Measurements from ENCODE around the gene STARD7. TPM values are rescaled to one million over a fixed set of nuclear protein-coding genes. Genes with fewer than 3 reads are reported as not detected.

The STARD7 gene
- total and polyA plus RNA-seq, 10 of the 15 experiments (the other 5 are each of a cell fraction or from before 2014, with no cell fraction given), result 85.4 to 237 (median 153) TPM

DNA sequence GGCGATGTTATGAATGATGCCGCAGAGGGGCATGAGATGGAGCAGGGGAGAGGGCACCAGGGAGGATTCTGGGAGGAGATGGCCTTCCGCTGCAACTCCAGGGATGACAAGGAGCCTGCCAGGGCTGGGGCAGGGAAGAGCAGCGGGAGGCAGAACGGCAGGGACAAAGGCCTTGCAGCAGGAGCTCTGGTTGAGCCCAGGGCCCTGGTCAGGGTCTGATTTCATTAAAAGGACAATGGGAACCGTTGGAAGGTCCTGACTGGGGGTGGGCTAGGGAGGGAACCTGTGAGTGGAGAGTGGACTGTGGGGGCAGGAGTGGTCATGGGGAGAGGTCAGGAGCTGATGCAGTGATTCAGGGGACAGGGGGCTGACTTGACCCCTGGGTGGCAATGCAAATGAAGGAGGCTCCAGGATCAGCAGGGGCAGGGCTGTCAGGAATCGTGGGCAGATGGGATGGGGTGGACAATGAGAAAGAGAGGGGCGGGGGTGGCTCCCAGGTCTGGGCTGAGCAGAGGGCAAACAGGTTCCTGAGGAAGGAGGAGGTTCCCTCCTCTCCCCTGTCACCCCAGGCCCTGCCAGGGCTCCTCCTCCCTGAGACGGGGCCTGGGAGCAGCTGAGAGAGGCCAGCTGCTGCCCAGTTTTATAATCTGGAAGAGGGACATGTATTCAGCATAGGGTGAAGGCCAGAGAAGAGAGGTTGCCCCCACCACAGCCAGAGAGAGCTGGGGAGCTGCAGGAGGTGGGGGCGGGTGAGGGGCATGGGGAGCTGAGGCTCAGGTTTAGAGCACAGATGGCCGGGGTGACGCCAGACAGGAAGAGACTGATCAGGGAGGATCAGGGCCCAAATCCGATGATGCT, 56.1 kb downstream of the STARD7 start:
- Histone ChIP-seq H3K27ac (ENCODE audit: control insufficient read depth, insufficient read depth) (no peak overlapping the region), H3K27me3 (replicated peaks in 1 of 2; ENCODE audit: control insufficient read depth in 2 of 2, insufficient read depth in 2 of 2, low read length in 1 of 2) (no peaks in the 10 kb centered on the region), H3K4me1 (ENCODE audit: control insufficient read depth, insufficient read depth, low read length) (peaks cover 36% of the 10 kb centered on the region), H3K36me3 (ENCODE audit: control insufficient read depth in 2 of 2, insufficient read depth in 2 of 2, low read length in 1 of 2) (no peaks in the 10 kb centered on the region), H3K4me2 (ENCODE audit: control insufficient read depth, insufficient read depth) (no peak overlapping the region), H3K79me2 (ENCODE audit: control insufficient read depth, insufficient read depth, low read length) (no peaks in the 10 kb centered on the region), H3K9me3 (replicated peaks; ENCODE audit: control insufficient read depth, insufficient read depth, low read length) (no peaks in the 10 kb centered on the region), H3K4me3 (no peak overlapping the region), H2AFZ (ENCODE audit: control insufficient read depth, low read depth, low read length) (no peak overlapping the region), H3K9ac (ENCODE audit: control insufficient read depth, insufficient read depth, low read length) (no peak overlapping the region), H4K20me1 (ENCODE audit: control insufficient read depth, insufficient read depth) (no peaks in the 10 kb centered on the region)
- BruUV-seq (replicated peaks), result no TSS peak
- DNase-seq (ENCODE audit: low read depth, low spot score) (no peak), ATAC-seq (no peak), FAIRE-seq (no peak)
- ChIA-PET POLR2A (interaction anchor here (0.6 to 0.8 kb wide), 2 partner anchors 9 to 56 kb away, joined by 3 read pairs; partner anchors contain the start of gene STARD7), SMC1A (ENCODE audit: uncharacterized antibody, unreplicated experiment) (interaction anchor here (1.1 to 1.3 kb wide), 2 partner anchors 9 to 34 kb away, joined by 3 read pairs; no protein-coding TSS in a partner anchor), CTCF (interaction anchor here (0.6 to 2.7 kb wide), 4 partner anchors 10 to 39 kb away, joined by 3 to 13 read pairs (median 3); no protein-coding TSS in a partner anchor), RAD21 (ENCODE audit: unreplicated experiment) (interaction anchor here (0.6 to 2.0 kb wide), 4 partner anchors 11 to 23 kb away, joined by 3 to 6 read pairs (median 3); no protein-coding TSS in a partner anchor)
- in situ Hi-C loops (cut with MboI) (no loop called here), intact Hi-C loops (cut with micrococcal nuclease; ENCODE audit: unreplicated experiment) (no loop called here)
- 73% methylated on average over 9 of the region's 13 CpGs for WGBS (ENCODE audit: insufficient coverage, insufficient replicate concordance, low lambda C conversion rate, missing lambda C conversion rate)
- no peak for TF ChIP-seq BHLHE40 (IDR thresholded peaks at IDR 0.05; ENCODE audit: borderline replicate concordance in 1 of 2, low read depth in 2 of 2, low read length in 1 of 2)
- no peak for TF ChIP-seq HCFC1 (IDR thresholded peaks at IDR 0.05; ENCODE audit: low read length)
- no peak for TF ChIP-seq KDM1A (IDR thresholded peaks at IDR 0.05; ENCODE audit: borderline replicate concordance)
- TF ChIP-seq KLF5 (IDR thresholded peaks at IDR 0.05; ENCODE audit: partially characterized antibody), result no peak
- no peak for TF ChIP-seq SP1 (IDR thresholded peaks at IDR 0.05; ENCODE audit: low read depth, low read length)
- no peak for TF ChIP-seq EGR1 (IDR thresholded peaks at IDR 0.05; ENCODE audit: borderline replicate concordance in 1 of 2, low read depth in 2 of 2, low read length in 2 of 2)
- no peak for TF ChIP-seq CHD4 (IDR thresholded peaks at IDR 0.05)
- no peak for TF ChIP-seq ATF7 (IDR thresholded peaks at IDR 0.05; ENCODE audit: low read depth)
- TF ChIP-seq SUPT20H (IDR thresholded peaks at IDR 0.05; ENCODE audit: borderline replicate concordance, control insufficient read depth, low read depth, low read length), result no peak
- TF ChIP-seq, protein P1, sequence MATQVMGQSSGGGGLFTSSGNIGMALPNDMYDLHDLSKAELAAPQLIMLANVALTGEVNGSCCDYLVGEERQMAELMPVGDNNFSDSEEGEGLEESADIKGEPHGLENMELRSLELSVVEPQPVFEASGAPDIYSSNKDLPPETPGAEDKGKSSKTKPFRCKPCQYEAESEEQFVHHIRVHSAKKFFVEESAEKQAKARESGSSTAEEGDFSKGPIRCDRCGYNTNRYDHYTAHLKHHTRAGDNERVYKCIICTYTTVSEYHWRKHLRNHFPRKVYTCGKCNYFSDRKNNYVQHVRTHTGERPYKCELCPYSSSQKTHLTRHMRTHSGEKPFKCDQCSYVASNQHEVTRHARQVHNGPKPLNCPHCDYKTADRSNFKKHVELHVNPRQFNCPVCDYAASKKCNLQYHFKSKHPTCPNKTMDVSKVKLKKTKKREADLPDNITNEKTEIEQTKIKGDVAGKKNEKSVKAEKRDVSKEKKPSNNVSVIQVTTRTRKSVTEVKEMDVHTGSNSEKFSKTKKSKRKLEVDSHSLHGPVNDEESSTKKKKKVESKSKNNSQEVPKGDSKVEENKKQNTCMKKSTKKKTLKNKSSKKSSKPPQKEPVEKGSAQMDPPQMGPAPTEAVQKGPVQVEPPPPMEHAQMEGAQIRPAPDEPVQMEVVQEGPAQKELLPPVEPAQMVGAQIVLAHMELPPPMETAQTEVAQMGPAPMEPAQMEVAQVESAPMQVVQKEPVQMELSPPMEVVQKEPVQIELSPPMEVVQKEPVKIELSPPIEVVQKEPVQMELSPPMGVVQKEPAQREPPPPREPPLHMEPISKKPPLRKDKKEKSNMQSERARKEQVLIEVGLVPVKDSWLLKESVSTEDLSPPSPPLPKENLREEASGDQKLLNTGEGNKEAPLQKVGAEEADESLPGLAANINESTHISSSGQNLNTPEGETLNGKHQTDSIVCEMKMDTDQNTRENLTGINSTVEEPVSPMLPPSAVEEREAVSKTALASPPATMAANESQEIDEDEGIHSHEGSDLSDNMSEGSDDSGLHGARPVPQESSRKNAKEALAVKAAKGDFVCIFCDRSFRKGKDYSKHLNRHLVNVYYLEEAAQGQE (IDR thresholded peaks at IDR 0.05; ENCODE audit: low read depth, low read length), result no peak
- TF ChIP-seq SMAD1 (IDR thresholded peaks at IDR 0.05; ENCODE audit: low read depth, partially characterized antibody), result no peak
- no peak for TF ChIP-seq RUNX3 (IDR thresholded peaks at IDR 0.05; ENCODE audit: low read length)
- TF ChIP-seq ASH2L (IDR thresholded peaks at IDR 0.05; ENCODE audit: borderline replicate concordance, low read depth), result no peak
- no peak for TF ChIP-seq SMARCA5 (IDR thresholded peaks at IDR 0.05)
- TF ChIP-seq, protein P2, sequence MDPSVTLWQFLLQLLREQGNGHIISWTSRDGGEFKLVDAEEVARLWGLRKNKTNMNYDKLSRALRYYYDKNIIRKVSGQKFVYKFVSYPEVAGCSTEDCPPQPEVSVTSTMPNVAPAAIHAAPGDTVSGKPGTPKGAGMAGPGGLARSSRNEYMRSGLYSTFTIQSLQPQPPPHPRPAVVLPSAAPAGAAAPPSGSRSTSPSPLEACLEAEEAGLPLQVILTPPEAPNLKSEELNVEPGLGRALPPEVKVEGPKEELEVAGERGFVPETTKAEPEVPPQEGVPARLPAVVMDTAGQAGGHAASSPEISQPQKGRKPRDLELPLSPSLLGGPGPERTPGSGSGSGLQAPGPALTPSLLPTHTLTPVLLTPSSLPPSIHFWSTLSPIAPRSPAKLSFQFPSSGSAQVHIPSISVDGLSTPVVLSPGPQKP (IDR thresholded peaks at IDR 0.05; ENCODE audit: low read depth, low read length), result no peak

Measured in GM12878 (cell line).